Gastroesophageal sphincter (tissue), 4 donors: ENCODE measurements around the gene ZBTB6. TPM values are rescaled to one million over a fixed set of nuclear protein-coding genes. Genes with fewer than 3 reads are reported as not detected.

ENCODE experiments used
- ATAC-seq: fragments of 150-250 bp; one replicate; pipeline ENCODE4 v1.9.1; 2016; ENCODE audit warnings: mild to moderate bottlenecking, moderate library complexity
- H3K27ac ChIP-seq, 4 donors: fragments of 200-600 bp; sonication (generic) in 3 of 4; 1 replicate in 3 of 4; 2 replicates in 1 of 4; pipeline ENCODE4 v1.5.1; 2016 to 2019
- H3K27me3 ChIP-seq: fragments of 200-600 bp; sonication (generic); one replicate; pipeline ENCODE4 v1.5.1; 2019
- H3K36me3 ChIP-seq, 2 donors: fragments of 200-600 bp; sonication (generic); one replicate each; pipeline ENCODE4 v1.5.1; 2019; ENCODE audit warnings: control low read depth in 1 of 2
- H3K4me1 ChIP-seq, 3 donors: fragments of 200-600 bp; sonication (generic); 1 replicate in 2 of 3; 2 replicates in 1 of 3; pipeline ENCODE4 v1.5.1; 2016 to 2019; ENCODE audit warnings: control low read depth in 2 of 3
- H3K4me3 ChIP-seq, 2 donors: fragments of 200-600 bp; sonication (generic); one replicate each; pipeline ENCODE4 v1.5.1; 2019; ENCODE audit warnings: mild to moderate bottlenecking in 1 of 2, moderate library complexity in 1 of 2
- H3K9me3 ChIP-seq, 3 donors: fragments of 200-600 bp; sonication (generic); one replicate each; pipeline ENCODE4 v1.5.1; 2017 to 2019; ENCODE audit warnings: control low read depth in 2 of 3
- EP300 ChIP-seq: sonication (generic); formaldehyde crosslinking; IDR thresholded peaks from one replicate; pipeline ENCODE4 v1.6.1; 2017; ENCODE audit warnings: antibody characterized with exemption, mild to moderate bottlenecking
- POLR2A ChIP-seq, 2 donors: fragments of 450-650 bp; IDR thresholded peaks; one replicate each; pipeline ENCODE4 v1.6.1; 2017; ENCODE audit warnings: antibody characterized with exemption in 2 of 2, mild to moderate bottlenecking in 2 of 2, moderate library complexity in 1 of 2
- POLR2AphosphoS5 ChIP-seq: sonication (generic); formaldehyde crosslinking; IDR thresholded peaks from one replicate; pipeline ENCODE4 v1.6.1; 2017; ENCODE audit warnings: antibody characterized with exemption
- WGBS, 2 donors: methylation state at CpG; one replicate each; pipeline ENCODE4 v1.1.5; 2018; ENCODE audit warnings: low coverage in 1 of 2; 5-methylcytosine and 5-hydroxymethylcytosine counted together
- total RNA-seq, 4 donors: library from RNA; depleted of rRNA; stranded (reverse); fragments of >200 nt; gene quantifications; one replicate each; pipeline ENCODE4 v1.1.0, GENCODE V29; 2016
- TF ChIP-seq, protein P1 (sequence below), 4 experiments: fragments of 200-600 bp in 2 of 4; fragments of 450-650 bp in 2 of 4; sonication (generic) in 1 of 4; IDR thresholded peaks; one replicate each; pipeline ENCODE4 v1.5.1; 2017 to 2019; ENCODE audit warnings: antibody characterized with exemption in 4 of 4, mild to moderate bottlenecking in 2 of 4, moderate library complexity in 2 of 4

ZBTB6 gene
- total RNA-seq, 4 donors from 2014 or later: 7.4 to 10.9 (median 9.8) TPM

DNA sequence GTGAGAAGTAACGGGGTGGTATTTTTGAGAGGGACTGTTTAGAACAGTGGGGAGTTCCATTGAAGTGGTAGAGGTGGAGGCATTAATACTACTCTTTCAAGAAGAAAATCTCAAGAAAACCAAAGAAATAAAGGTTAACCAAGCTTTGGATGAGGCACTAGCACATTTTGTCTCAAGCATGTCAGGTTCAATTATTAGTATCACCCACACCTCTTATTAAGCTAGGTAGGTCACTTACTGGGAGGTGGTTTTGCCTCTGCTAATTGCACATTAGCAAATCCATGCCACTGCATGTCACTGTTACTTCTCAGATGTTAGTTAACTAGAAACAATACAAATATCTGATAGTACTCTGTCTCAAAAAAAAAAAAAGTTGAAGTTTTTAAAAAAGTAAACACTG is 37.9 kb upstream of the ZBTB6 start:
- ATAC-seq: no peak
- no peaks in the 10 kb centered on the region for H3K9me3 ChIP-seq
- no peaks in the 10 kb centered on the region for H3K27me3 ChIP-seq
- peaks cover 11 to 96% (median 24%) of the 10 kb centered on the region in 3 donors for H3K4me1 ChIP-seq
- WGBS, 2 donors: 100% methylated on average over 1 of the region's 1 CpG
- H3K4me3 ChIP-seq: no peak overlapping the region
- TF ChIP-seq, protein P1, sequence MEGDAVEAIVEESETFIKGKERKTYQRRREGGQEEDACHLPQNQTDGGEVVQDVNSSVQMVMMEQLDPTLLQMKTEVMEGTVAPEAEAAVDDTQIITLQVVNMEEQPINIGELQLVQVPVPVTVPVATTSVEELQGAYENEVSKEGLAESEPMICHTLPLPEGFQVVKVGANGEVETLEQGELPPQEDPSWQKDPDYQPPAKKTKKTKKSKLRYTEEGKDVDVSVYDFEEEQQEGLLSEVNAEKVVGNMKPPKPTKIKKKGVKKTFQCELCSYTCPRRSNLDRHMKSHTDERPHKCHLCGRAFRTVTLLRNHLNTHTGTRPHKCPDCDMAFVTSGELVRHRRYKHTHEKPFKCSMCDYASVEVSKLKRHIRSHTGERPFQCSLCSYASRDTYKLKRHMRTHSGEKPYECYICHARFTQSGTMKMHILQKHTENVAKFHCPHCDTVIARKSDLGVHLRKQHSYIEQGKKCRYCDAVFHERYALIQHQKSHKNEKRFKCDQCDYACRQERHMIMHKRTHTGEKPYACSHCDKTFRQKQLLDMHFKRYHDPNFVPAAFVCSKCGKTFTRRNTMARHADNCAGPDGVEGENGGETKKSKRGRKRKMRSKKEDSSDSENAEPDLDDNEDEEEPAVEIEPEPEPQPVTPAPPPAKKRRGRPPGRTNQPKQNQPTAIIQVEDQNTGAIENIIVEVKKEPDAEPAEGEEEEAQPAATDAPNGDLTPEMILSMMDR (IDR thresholded peaks at IDR 0.05): no peak
- no peak for TF ChIP-seq EP300
- no peak for TF ChIP-seq POLR2A (IDR thresholded peaks at IDR 0.05)
- no peak for TF ChIP-seq POLR2AphosphoS5
- H3K36me3 ChIP-seq: no peaks in the 10 kb centered on the region
- H3K27ac ChIP-seq: peak overlapping the region in 1 of 4 donors; percentile 11

DNA sequence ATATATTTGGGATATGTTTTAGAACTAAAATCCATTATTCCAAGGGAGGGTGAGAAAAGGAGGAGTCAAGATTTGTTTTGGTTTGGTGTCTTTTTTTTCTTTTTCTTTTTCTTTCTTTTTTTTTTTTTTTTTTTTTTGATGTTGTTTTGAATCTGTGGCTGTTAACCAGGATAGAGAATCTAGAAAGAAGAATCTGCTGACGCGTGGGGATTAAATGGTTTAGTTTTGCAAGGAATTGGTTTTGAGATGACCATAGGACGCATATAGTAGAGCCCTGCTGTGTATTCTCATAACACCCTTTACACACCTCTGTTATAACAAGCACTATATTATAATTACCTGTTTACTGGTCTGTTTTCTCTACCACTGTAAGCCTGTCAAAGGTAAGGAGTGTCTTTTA is 37.1 kb upstream of the ZBTB6 start:
- Histone ChIP-seq H3K4me3 (no peak overlapping the region), H3K27me3 (no peaks in the 10 kb centered on the region), H3K36me3 (no peaks in the 10 kb centered on the region), H3K27ac (no peak overlapping the region), H3K9me3 (no peaks in the 10 kb centered on the region), H3K4me1 (peaks cover 14 to 96% (median 24%) of the 10 kb centered on the region in 3 donors)
- TF ChIP-seq POLR2AphosphoS5: no peak
- TF ChIP-seq, protein P1 (IDR thresholded peaks at IDR 0.05): no peak
- no peak for TF ChIP-seq EP300
- no peak for TF ChIP-seq POLR2A (IDR thresholded peaks at IDR 0.05)
- 81 to 97% methylated on average over 3 of the region's 3 CpGs for WGBS, 2 donors
- ATAC-seq: no peak

DNA sequence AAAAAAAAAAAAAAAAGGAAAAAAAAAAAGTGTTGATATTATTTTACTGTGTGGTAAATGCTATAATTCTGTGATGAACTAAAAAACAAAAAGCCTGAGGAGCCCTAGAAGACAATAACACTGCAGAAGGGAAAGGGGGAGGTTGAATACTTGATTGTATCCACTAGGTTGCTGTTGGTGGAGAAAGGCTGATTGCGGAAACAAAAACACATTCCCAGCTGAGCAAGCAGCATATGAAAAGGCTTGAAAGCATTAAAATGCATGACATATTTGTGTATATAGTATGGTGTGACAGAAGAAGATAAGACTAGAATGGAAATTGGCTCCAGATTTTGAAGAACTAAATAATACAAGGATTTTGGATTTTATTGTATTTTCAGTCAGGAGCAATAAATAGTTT is 36.6 kb upstream of the ZBTB6 start:
- H3K4me1 ChIP-seq: peaks cover 14 to 96% (median 23%) of the 10 kb centered on the region in 3 donors
- 85 to 100% methylated on average over 1 of the region's 1 CpG for WGBS, 2 donors
- no peak for TF ChIP-seq POLR2A (IDR thresholded peaks at IDR 0.05)
- no peak for TF ChIP-seq EP300
- TF ChIP-seq POLR2AphosphoS5: no peak

DNA sequence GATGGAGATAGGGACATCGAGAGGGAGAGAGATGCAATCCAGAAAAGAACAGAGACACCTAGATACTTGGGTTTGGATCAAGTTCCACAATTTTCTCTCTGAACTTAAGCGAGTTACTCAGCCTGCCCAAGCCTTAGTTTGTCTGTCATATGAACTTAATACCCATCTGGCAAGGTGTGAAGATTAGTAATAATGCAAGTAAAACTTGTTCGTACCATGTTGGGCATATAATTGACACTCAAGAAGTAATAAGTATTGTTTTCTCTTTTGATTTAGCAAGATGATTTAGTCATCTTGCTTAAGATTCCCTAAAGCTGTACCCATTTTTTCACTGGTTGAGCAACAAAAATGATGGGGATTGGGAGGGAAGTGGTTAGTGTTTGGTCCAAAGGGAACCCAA is 35.2 kb upstream of the ZBTB6 start:
- H3K4me1 ChIP-seq: peaks cover 6 to 96% (median 14%) of the 10 kb centered on the region in 3 donors
- WGBS, 2 donors: 76 to 83% methylated on average over 3 of the region's 3 CpGs
- TF ChIP-seq, protein P1 (IDR thresholded peaks at IDR 0.05): no peak
- no peak for TF ChIP-seq POLR2A (IDR thresholded peaks at IDR 0.05)
- TF ChIP-seq EP300: no peak
- no peaks in the 10 kb centered on the region for H3K9me3 ChIP-seq
- no peak overlapping the region for H3K4me3 ChIP-seq
- no peak for ATAC-seq
- H3K27ac ChIP-seq: peak overlapping the region in 3 of 4 donors; percentile 40 to 56 (median 41)
- no peaks in the 10 kb centered on the region for H3K27me3 ChIP-seq
- H3K36me3 ChIP-seq: no peaks in the 10 kb centered on the region

More for the DNA sequence above, 36.6 kb upstream of the ZBTB6 start:
- Histone ChIP-seq H3K27me3 (no peaks in the 10 kb centered on the region), H3K4me3 (no peak overlapping the region), H3K27ac (no peak overlapping the region), H3K9me3 (no peaks in the 10 kb centered on the region), H3K36me3 (no peaks in the 10 kb centered on the region)
- no peak for ATAC-seq

DNA sequence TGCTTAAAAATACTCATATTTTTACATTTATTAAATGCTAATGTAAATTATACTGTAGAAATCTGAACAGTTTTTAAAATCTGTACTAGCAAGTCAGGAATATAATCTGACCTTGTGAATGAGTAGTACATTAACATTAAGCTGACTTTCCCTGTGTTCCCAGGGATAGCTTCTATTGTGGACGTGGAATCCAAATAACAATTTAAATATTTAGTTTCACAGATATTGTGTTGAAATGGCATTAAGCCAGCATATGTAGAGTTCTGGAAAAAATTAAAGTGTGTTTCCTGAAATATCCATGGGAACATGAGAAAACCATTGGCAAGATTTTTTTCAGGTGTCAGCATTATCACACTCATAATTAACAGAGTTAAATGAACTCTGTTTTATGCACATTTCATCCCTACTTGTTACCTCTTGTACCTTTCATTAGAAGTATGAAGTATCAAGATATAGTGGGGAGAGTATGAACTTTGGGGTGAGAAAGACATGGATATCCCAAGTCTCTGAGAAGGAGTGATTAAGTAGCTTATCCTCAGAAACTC is 33.4 kb upstream of the ZBTB6 start:
- H3K27me3 ChIP-seq: no peaks in the 10 kb centered on the region
- H3K4me1 ChIP-seq: peaks cover 6 to 100% (median 14%) of the 10 kb centered on the region in 3 donors
- no peak for ATAC-seq
- H3K4me3 ChIP-seq: no peak overlapping the region
- no peaks in the 10 kb centered on the region for H3K36me3 ChIP-seq
- 24 to 25% methylated on average over 1 of the region's 1 CpG for WGBS, 2 donors
- no peak for TF ChIP-seq POLR2A (IDR thresholded peaks at IDR 0.05)
- no peak for TF ChIP-seq EP300
- no peak for TF ChIP-seq POLR2AphosphoS5
- TF ChIP-seq, protein P1 (IDR thresholded peaks at IDR 0.05): no peak
- H3K27ac ChIP-seq: peak overlapping the region; percentile 56 to 96 (median 75)
- H3K9me3 ChIP-seq: no peaks in the 10 kb centered on the region
